Measurements from ENCODE around the gene PGPEP1.
A peak's percentile ranks its signal among the peaks of the same experiment; 100 is the strongest.
"Not testable (repeated sequence)": the region's sequence is repeated elsewhere in the genome, so short reads cannot be mapped to it uniquely, and the experiment has no call there.

Gene PGPEP1

DNA sequence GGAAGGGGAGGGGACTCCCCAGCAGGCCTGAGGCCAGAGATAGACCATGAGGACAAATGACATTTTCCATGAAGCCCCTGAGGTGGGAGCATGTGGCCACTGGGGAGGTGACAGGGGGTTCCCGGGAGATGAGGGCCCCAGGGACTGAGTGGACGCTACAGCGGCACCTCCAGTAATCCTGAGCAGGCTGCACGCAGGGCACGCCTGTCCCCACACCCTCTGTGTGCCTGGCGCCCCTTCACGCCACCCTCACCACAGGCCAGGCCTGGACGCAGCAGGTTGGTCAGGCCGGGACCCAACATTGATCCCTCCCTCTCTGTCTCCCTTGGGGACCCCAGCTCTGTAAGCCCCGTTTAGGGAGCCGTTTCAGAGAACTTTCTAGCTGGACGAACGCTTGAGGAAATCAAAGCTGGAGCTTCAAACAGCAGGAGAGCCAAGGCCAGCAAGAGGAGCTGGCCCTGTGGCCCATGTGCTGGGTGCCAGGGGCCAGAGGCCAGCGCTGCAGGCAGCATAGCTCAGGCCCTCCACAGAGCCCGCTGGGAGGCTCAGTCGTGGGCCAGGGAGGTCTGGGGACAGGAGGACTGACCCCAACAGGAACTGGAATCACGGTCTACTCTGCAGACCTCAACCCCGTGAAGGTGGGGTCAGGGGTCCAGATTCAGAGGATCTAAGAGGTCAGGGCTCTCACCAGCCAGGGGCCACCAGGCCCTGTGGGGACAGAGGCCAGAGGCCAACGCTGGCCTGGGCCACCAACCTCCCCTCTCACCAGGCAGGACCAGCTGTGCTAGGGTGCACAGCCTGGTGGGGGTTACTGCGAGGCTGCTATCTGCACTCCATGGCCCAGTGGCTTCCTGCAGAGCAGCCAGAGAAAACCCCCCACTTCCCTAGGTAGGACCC, 32.1 kb upstream of the PGPEP1 start:
- DNase-seq: no peak

DNA sequence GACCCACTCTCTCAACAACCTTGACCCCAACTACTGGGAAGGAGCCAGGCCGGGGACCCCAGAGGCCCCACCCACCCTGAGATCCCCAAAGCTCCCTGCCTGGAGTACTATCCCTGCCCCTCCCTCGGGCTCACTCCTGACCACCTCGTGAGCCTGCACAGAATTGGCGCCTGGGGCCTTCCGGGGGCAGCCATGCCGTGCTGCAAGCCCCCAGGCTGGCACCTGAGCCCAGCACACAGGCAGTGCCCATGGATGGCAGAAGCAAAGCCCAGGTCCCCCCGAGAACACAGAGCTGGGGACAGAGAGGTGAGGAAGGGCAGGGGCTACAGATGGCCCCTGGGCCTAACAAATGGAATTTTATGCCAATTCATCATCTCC, 31.5 kb upstream of the PGPEP1 start:
- DNase-seq: no peak

DNA sequence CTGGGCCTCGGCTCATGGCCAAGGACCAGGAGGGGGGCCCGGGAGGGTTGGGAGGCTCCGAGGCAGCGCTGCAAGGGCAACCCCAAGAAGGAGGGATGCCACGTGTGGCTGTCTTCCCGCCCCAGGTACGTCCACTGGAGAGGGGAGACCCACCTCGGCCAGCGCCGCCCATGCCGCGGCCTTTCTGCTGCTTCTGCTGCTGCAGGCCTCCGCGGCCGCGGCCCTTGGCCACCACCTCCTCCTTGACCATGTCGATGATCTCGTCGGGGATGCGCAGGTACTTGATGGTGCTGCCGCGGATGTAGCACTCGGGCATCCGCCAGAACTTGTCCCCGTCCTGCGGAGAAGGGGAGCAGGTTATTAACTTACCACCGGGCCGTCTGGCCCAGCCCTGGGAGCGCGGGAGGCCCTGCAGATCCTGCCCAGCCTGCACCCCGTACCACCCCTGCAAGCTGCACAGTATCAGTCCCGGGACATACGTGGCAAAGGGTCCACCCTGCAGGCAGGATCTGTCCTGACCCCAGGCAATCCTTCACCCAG, 30.8 kb upstream of the PGPEP1 start:
- no peak for DNase-seq

DNA sequence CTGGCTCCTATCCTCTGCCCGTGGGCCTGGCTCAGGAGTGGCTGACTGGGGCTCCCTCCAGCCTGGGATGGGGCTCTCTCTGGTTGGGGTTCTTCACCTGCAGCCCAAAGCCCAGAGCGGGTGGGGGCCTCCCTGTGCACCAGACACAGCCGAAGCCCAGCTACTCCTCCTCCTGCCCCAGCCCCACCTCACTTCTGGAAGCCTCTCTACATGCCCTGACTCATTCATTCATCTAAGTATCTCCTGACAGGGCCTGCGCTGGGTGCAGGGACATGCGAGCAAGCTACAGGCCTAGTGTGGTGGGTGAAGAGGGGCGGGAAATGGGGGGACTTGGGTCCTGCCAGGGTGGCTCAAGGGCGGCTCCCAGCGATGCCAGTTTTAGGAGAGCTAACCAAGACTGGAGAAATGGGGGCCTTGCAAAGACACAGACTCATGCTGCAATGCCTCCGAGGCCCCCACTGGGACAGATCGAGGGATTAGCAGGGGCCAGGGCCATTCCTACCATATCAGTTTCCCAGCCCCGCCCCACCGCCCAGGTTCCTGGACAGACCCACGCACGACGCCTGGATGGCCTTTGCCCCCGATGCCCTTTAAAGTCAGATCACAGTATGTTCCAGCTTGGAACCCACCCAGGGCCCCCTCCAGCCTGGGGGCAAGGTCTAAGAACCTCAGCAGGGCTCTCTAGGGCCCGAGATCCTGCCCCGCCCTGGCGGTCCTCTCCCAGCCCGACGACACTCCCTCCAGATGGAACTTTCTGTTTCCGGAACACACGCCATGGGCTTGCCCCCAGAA, 30.1 kb upstream of the PGPEP1 start:
- DNase-seq: no peak

DNA sequence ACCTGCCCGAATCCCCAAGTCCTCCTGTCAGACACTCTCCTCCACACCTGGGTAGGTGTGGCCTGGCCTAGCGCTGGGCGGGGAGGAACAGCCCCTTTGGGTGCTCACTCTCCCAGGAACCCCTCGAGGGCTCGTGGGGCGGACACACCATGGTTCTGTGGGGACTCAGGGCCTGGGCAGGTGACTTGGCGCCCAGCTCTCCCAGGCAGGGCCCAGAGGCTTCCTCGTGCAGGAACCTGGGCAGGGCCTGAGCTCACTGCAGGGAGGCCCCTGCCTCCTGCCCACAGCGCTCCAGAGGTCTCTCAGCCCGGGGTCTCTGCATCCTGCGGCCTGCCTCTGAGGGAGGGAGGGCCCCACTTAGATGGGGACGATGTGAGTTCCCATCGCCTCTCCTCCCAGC, 29.4 kb upstream of the PGPEP1 start:
- DNase-seq: no peak

DNA sequence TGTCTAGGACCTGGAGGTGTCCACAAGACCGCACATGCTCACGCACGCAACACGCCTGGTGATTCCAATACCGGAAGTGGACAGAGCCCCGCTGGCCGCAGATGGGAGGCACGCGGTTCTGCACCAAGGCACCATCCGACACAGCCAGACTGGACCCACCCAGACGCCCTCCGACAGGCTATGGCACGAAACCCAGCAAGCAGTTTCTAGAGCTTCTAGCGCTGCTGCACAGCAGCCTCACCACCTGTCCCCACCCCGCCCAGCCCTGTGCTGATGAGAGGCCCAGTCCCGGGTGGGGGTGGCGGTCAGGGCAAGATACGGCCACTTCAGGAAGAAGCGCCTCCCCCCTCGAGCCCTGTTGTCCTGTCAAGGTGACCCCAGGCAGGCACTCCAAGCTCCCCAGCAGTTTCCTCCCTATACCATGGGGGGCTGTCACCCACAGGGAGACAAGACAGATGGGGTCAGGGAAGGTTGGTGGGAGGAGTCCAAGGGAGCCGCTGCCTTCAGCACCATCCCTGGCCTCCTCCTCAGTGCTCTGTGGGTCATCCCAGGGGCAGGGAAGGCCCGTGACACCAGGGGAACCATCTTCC, 28.8 kb upstream of the PGPEP1 start:
- no peak for DNase-seq

DNA sequence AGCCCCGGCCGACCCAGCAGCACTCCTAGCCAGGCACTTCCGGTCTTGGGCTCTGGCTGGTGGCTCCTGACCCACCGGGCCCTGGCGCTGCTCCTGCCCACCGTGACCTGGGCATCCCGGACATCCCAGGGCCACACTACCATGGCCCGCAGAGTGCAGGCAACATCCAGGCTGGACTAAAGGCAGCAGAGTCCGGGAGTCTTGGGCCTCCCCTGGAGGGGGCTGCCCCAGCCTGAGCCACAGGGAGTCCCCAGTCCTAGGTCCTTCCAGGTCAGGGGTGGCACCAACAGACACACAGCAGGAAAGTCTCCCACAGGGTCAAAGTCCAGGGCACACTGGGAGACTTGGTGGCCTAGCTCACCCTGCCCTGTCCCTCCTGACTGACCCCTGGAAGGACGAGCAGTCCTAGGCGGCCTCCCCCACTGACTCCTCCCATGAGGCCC, 28.3 kb upstream of the PGPEP1 start:
- DNase-seq: no peak

DNA sequence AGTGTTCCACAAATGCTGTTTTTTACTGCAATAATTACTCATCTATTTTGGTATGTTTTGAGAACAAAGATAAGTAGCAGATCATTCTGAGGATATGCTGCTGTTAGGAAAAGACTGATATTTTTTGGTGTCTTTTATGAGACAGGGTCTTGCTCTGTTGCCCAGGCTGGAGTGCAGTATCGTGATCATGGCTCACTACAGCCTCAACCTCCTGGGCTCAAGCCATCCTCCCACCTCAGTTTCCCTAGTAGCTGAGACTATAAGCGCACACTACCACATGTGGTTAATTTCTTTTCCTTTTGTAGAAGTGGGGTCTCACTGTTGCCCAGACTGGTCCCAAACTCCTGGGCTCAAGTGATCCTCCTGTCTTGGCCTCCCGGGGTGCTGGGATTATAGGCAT, 27.0 kb upstream of the PGPEP1 start:
- no peak for DNase-seq

DNA sequence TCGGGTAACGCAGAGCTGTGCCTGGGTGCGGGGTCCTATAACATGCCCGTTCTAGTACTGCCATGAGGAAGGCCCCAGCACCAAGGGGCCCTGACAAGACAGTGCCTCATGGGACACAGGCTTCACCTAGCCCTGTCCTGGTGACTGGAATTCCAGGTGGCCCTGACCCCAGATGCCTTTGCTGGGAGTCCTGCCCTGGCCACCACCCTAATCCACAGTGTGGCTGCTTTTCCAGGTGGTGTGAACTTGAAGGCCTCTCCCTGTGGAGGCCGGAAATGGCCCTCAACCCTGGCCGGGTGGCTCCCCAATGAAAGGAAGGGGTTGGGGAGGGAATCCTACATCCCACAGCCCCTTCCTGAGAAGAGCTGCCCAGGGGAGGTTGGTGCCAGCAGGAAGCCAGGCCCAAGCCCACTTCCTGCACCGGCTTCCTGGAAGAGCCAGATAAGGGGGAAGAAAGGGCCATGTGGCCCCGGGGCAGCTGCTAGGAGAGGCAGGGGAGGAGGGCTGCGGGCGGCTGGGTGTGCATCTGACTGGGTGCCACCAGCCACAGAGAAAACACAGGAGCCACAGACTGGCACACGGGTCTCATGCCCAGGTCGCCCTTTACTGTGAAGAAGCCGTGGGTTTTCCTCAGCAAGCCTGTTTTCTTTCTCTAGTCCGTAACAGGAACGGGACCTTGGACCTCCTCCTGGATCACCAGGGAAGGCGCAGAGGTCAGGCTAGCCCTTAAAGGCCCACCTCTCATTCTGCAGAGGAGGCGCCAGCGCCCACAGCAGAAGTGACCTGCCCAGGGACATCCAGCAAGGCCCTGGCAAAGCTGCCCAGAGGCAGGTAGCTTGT, 22.2 kb upstream of the PGPEP1 start:
- peak; percentile 38 to 50 for DNase-seq

DNA sequence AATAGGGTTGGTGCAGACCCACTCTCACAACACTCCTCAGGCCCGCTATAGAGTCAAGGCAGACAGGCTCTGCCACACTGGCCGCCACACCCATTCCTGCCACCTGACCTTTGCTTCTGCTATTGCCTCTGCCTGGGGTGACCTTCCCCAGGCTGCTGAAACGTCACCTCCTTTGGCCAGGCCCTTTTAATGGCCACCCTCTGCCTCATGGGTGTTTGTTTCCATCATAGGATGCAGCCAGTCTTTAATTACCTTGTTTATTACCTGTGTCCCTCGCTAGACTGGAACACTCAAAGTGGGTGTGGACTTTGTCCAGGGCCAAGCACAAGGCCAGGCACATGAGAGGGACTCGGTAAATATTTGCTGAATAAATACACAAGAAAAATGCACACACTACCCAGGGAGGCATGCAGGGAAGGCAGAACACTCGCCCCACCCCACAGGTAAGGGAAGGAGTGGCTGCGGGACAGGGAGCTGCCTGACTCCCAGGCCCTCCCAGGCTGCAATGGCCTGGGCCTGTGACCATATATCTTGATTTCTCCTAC, 20.7 kb upstream of the PGPEP1 start:
- peak; percentile 58 to 73 for DNase-seq

DNA sequence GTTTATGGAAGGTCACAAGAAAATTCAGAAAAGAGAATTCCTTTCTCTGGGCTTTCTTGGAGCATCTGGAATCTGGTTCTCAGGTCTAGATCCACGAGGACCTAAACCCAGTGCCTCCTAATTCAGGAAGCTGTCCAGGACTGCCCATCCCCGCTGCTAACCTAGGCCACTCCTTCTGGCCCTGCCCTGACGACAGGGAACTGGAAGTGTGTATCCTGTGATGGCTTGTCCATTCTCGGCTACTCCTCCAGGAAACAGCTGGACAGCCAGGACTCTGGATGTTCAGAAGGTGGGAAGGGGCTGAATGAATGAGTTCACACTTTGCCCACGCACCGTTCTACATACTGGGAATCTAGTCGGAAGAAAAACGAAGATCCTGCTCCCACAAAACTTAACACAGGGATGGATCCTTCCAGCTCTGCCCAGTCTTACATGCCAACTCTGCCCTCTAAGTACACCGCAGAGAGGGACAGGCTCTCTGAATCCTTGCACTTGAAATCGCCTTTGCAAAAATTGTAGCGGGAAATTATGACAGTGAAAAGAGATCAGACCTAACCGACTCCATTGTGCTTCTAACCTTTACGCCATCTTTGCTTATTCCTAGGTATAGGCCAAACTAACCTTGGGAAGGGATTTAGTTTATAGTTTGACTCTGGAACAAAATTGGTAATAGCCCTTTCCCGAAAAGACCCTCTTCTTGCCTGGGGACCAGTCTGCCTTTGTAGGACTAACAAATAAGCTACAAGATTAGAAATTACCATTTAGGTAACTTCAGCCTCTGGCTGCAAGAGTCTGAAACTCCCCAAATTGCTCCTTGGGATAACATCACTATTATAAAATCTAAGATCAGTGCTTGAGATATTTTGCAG, 19.3 kb upstream of the PGPEP1 start:
- DNase-seq: peak; percentile 53 to 72

DNA sequence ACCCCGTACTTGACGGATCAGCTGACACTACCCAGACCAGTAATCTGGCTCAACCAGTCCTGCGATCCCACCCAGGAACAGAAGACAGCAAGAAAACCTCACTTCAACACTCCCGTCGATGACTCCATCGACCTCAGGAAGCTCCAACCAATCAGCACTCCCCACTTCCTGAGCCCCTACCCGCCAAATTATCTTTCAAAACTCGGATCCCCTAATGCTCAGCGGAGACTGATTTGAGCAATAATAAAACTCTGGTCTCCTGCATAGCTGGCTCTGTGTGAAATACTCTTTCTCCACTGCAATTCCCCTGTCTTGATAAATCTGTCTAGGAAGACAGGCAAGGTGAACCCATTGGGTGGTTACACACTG, 18.7 kb upstream of the PGPEP1 start:
- DNase-seq: peak; percentile 21 to 33

DNA sequence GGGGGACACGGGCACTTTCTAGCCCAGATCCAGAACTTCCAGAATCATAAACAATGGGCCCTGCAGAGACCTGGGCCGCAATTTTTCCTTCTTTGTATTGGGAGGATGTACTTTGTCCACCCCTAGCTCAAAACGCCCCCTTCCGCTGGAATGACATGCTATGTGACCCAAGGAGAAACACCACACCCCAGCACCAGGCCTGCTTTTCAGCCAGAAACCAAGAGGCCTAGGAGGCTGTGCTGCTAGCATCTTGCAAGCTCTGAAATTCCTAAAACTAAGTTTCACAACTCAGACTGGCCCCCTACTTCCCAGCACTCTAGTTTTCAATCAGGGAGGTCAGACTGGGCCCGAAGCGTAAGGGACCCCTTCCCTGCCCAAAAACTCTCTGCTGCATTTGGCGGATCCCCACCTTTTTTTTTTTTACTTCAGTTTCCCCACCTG, 18.1 kb upstream of the PGPEP1 start:
- DNase-seq: peak; percentile 54 to 69

DNA sequence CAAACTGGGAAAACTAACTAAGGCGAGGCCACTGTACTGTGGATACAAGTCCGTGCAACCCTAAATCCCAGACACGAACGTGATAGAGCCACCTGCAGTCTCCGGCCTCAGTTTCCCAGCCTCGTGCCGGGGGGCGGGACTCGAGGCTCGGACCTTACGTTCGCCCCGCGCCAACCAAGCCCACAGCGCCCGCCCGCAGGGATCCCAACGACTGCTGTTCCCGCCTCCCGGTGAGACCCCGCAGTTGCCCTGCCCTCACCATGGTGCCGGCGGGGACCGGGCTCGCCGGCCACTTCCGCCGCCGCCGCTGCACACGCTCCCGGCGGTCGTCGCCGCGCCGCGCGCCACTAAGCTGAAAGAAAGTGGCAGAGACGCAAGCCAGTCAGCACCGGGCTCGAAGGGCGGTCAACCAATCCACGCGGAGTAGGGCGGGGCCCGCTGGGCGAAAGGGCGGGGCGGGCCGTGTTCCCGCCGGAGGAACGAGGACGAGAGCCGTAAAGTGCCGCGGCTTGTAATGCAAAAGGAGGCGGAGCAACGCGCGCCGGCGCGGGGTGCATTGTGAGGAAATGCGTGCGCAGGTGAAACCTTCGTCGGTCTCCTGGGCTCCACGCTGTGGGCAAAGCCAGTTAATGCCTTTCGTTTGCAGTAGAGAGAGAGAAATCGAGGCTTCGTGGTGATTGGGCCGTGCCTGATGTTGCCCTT, 17.5 kb upstream of the PGPEP1 start, which contains the start of gene LSM4:
TSS of gene LSM4 (minus strand) at position 318 of the 702 bp plus-strand sequence. CDS start at position 262, 56 bp downstream.
- peak; percentile 98 to 99 for DNase-seq

DNA sequence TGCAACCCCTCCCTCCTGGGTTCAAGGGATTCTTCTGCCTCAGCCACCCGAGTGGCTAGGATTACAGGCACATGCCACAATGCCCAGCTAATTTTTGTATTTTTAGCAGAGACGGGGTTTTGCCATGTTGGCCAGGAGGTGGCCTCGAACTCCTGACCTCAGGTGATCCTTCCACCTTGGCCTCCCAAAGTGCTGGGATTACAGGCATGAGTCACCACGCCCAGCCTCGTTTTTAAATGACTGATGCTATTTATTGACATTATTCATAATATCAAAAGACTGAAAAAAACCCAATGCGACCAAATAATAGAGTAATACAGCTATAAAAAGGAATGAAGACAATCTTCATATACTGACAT, 16.0 kb upstream of the PGPEP1 start:
- DNase-seq: not testable (repeated sequence)

DNA sequence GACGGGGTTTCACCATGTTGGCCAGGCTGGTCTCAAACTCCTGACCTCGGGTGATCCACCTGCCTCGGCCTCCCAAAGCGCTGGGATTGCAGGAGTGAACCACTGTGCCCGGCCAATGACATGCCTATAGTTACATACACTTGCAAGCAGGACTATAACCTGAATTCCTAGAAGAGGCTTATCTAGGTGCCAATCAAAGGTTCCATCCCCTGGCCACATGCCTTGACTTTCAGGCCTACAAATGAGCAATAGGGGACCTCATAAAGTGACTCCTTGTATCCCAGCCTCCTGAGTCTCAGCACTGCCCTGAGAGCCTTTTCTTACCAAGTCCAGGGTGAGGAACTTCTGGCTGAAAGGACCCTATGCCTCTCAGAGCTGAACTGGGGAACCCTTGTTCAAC, 13.6 kb upstream of the PGPEP1 start:
- DNase-seq: no peak

DNA sequence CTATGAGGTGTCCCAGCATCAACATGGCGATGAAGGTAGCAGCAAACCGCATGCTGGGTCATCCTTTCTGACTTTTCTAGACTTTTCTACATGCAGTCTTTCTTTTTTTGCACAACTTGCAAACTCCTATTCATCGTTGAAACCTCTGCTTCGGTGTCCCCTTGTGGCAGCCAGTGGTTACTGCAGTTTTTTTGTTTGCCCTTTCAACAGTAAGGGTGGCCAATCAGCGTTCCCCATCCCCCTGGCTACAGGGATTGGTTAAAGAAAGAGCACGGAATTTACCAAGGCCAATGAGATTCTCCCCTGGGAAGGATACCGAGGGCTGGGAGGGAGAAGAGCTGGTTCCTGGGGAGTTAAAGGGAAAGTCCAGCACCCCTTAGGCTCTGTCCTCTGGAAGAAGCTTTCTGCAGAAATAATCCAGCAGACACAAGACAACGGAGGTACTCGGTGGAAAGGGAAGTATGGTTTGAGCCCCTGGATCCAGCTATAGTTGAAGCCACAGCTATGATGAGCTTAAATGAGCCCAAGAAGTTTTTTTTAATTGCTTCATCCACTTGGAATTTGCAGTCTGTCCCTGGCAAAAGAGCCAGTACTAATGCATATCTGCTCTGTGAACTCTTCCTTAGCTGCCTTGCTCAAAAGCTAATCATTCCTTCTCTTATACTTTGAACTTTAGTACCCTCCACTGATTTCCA, 11.9 kb upstream of the PGPEP1 start:
- peak; percentile 97 to 98 for DNase-seq

DNA sequence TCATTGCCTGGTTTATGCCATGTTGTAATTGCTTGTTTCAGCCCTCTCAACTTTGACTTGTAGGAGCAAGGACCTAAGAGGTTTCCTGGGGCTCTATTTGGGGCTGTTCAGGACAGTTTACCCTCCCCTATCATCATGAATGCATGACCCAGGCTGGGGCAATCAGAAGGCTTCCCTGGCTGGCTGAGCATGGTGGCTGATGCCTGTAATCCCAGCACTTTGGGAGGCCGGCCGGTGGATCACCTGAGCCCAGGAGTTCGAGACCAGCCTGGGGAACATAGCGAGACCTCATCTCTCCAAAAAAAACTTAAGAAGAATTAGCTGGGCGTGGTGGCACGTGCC, 11.4 kb upstream of the PGPEP1 start:
- DNase-seq: no peak

DNA sequence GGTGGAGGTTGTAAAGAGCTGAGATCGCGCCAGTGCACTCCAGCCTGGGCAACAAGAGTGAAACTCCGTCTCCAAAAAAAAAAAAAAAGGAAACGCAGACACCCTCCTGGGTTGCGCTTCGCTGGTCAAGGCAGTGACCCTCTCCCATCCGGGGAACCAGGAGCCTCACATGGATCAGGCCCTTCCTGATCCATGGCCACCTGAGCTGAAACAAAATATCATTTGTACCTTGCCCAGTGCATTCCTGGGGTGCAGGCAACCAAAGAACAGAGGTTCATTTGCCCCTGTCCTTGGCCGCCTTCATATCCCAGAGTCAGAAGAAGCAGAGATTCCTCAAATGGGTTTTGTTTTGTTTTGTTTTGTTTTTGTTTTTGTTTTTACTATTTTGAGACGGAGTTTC, 9.5 kb upstream of the PGPEP1 start:
- DNase-seq: no peak
